HepG2 (cell line): ENCODE data around the gene ACSM2B.
"Not testable (repeated sequence)": the region's sequence is repeated elsewhere in the genome, so short reads cannot be mapped to it uniquely, and the experiment has no call there.

ENCODE experiments used
- AKAP8 ChIP-seq: sonication (generic); formaldehyde crosslinking; IDR thresholded peaks from 2 replicates; pipeline ENCODE4 v1.5.1; 2020; ENCODE audit warnings: mild to moderate bottlenecking, missing genetic modification reagents
- CBX2 ChIP-seq, 2 experiments: fragments of 200-600 bp in 1 of 2; sonication (generic); formaldehyde crosslinking in 1 of 2; IDR thresholded peaks; 2 replicates each; pipeline versions ENCODE4 v1.7.0 to v1.8.1; 2018 to 2022; ENCODE audit warnings: low read depth in 2 of 2, low read length in 1 of 2, mild to moderate bottlenecking in 1 of 2, missing genetic modification reagents in 1 of 2
- DPF2 ChIP-seq: sonication (generic); formaldehyde crosslinking; IDR thresholded peaks from 2 replicates; pipeline ENCODE4 v1.4.0; 2020; ENCODE audit warnings: mild to moderate bottlenecking, low read depth, missing genetic modification reagents, borderline replicate concordance
- NCOA1 ChIP-seq: sonication (generic); formaldehyde crosslinking; IDR thresholded peaks from 2 replicates; pipeline ENCODE4 v1.9.0; 2021; ENCODE audit warnings: missing genetic modification reagents
- POLR2A ChIP-seq, 2 experiments: IDR thresholded peaks; 2 replicates each; pipeline ENCODE4 v1.6.1; 2011; ENCODE audit warnings: low read depth in 2 of 2, low read length in 2 of 2, mild to moderate bottlenecking in 1 of 2, moderate library complexity in 1 of 2; ENCODE audit not compliant: insufficient read depth in 1 of 2
- POLR2AphosphoS5 ChIP-seq: IDR thresholded peaks from 2 replicates; pipeline ENCODE4 v1.6.1; 2012; ENCODE audit warnings: low read depth, low read length
- SP2 ChIP-seq: sonication (generic); formaldehyde crosslinking; IDR thresholded peaks from 2 replicates; pipeline ENCODE4 v1.5.1; 2020; ENCODE audit warnings: mild to moderate bottlenecking, missing genetic modification reagents
- ZBTB43 ChIP-seq: sonication (generic); formaldehyde crosslinking; conservative IDR thresholded peaks from 2 replicates; pipeline ENCODE4 v1.4.0; 2020; ENCODE audit warnings: missing genetic modification reagents
- ZFP37 ChIP-seq: sonication (generic); formaldehyde crosslinking; IDR thresholded peaks from 2 replicates; pipeline ENCODE4 v1.4.0; 2020; ENCODE audit warnings: missing genetic modification reagents, borderline replicate concordance
- ZNF160 ChIP-seq: sonication (generic); formaldehyde crosslinking; IDR thresholded peaks from 2 replicates; pipeline ENCODE4 v1.8.0; 2022; ENCODE audit warnings: mild to moderate bottlenecking, inconsistent platforms, missing genetic modification reagents
- ZNF274 ChIP-seq: sonication (generic); formaldehyde crosslinking; IDR thresholded peaks from 2 replicates; pipeline ENCODE4 v1.5.1; 2020; ENCODE audit warnings: mild to moderate bottlenecking, missing genetic modification reagents
- ZNF629 ChIP-seq: sonication (generic); formaldehyde crosslinking; conservative IDR thresholded peaks from 2 replicates; pipeline ENCODE4 v1.5.0; 2020; ENCODE audit warnings: missing genetic modification reagents

- TF ChIP-seq ZNF160 (CRISPR knock-in tag); ZFP37 (CRISPR knock-in tag); ZNF629 (CRISPR knock-in tag); NCOA1 (CRISPR knock-in tag); POLR2AphosphoS5; POLR2A (IDR thresholded peaks at IDR 0.05; ENCODE audit: insufficient read depth in 1 of 2, low read depth in 2 of 2, low read length in 2 of 2); DPF2 (CRISPR knock-in tag); AKAP8; SP2 (CRISPR knock-in tag); ZBTB43 (CRISPR knock-in tag); CBX2 (IDR thresholded peaks at IDR 0.05; ENCODE audit: low read depth, low read length); CBX2 (CRISPR knock-in tag; IDR thresholded peaks at IDR 0.05; ENCODE audit: low read depth); ZNF274: not testable (repeated sequence)
Measured at GRCh38 chr16:20576145-20576544, at the start of gene ACSM2B.
